Measurements from ENCODE around the gene KCNAB1. TPM values are rescaled to one million over a fixed set of nuclear protein-coding genes. Genes with fewer than 3 reads are reported as not detected.

Gene KCNAB1
- total and polyA plus RNA-seq, 12 donors: 1.4 to 5.0 (median 2.5) TPM

DNA sequence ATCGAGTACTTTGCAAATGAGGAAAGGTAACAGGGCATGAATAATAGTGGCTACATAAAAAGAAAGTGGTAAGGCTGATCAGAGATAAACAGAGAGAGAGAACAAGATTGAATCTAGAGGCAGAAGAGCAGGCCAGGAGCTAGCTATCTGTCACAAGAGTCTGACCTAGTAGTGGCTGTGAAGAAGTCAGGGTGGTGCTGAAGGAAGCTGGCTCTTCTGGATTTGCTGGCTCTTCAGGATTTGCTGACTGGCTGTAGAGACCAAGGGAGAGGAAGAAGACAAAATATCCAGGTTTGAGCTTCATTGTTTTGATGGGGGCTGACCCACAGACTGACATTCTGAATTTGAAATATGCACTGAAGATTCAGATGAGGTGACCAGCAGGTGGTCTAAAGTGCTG is 292.2 kb downstream of the KCNAB1 start:
- Histone ChIP-seq H3K4me3 (no peak overlapping the region), H3K27me3 (no peaks in the 10 kb centered on the region), H3K36me3 (no peaks in the 10 kb centered on the region), H3K4me1 (peaks cover 0 to 24% (median 6%) of the 10 kb centered on the region in 9 donors), H3K27ac (no peak overlapping the region), H3K9me3 (no peaks in the 10 kb centered on the region)
- DNase-seq (no peak), ATAC-seq (no peak)
- 87 to 89% methylated on average over 1 of the region's 1 CpG for WGBS, 2 donors
- TF ChIP-seq, protein P1, sequence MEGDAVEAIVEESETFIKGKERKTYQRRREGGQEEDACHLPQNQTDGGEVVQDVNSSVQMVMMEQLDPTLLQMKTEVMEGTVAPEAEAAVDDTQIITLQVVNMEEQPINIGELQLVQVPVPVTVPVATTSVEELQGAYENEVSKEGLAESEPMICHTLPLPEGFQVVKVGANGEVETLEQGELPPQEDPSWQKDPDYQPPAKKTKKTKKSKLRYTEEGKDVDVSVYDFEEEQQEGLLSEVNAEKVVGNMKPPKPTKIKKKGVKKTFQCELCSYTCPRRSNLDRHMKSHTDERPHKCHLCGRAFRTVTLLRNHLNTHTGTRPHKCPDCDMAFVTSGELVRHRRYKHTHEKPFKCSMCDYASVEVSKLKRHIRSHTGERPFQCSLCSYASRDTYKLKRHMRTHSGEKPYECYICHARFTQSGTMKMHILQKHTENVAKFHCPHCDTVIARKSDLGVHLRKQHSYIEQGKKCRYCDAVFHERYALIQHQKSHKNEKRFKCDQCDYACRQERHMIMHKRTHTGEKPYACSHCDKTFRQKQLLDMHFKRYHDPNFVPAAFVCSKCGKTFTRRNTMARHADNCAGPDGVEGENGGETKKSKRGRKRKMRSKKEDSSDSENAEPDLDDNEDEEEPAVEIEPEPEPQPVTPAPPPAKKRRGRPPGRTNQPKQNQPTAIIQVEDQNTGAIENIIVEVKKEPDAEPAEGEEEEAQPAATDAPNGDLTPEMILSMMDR (IDR thresholded peaks at IDR 0.05): no peak
- intact Hi-C loops (cut with DNase I): no loop called here

DNA sequence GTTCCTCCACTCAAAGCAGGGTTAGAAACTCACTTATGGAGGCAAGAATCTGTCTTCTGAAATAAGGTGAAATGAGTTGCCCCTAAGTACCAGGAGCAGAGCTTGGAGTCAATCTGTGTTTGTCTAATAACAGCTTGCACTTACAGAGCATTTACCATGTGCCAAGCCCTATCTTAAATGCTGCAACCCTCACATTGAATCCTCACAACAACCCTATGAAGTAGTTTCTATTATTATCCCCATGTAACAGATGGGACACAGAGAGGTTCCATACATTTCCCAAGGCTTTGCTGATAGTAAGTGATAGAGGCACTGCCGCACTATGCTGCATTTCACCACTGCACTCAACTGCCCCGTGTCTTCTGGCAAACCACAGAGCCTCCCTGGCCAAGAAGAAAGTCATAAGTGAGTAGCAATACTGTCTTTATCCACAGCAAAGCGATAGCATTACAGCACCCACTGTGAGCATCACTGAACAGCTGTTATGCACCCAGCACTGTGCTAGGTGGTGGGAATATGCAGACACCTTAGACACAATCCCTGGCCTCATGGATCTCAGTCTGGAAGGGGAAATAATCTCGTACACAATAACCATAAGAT is 293.0 kb downstream of the KCNAB1 start:
- H3K9me3 ChIP-seq: no peaks in the 10 kb centered on the region
- 29 to 56% methylated on average over 4 of the region's 4 CpGs for WGBS, 2 donors
- peaks cover 0 to 31% (median 11%) of the 10 kb centered on the region in 9 donors for H3K4me1 ChIP-seq
- H3K27me3 ChIP-seq: no peaks in the 10 kb centered on the region
- H3K4me3 ChIP-seq: no peak overlapping the region
- H3K36me3 ChIP-seq: no peaks in the 10 kb centered on the region
- DNase-seq (no peak), ATAC-seq (peak in 7 of 8 donors; percentile 43 to 91 (median 79))
- no peak overlapping the region for H3K27ac ChIP-seq
- intact Hi-C loops (cut with DNase I): no loop called here
- TF ChIP-seq, protein P1 (IDR thresholded peaks at IDR 0.05): no peak

DNA sequence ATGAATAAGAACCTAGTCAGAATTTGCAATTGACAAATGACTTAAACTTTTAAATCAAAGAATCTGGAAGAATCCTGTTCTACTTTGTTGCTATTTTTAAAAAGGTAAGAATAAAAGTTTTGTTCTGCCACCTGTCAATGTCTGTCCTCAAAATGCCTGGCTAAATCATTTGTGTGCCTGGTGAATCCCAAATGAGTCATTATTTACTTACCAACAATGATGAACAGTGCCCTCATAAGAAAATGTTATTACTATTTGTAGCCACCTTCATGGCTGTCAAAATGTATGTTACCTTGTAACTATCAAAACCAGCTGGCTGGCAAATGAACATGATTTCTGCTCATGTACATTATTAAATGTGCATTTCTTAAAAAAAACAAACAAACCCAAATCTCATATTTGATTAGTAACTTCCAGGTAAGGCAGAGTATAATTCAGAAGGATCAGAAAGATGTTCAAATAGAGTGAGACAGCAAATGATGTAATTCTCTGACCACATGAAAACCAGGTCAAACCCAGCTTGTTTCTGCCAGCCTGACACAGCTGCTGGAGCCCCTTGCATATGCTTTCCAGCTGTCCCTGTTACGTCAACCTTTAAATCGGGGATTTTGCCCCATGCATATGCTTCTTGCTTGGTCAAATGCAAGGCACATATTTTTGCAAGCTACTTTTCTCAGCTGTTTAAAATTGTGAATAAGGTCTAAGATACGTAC is 296.6 kb downstream of the KCNAB1 start:
- Histone ChIP-seq H3K4me3 (no peak overlapping the region), H3K9me3 (no peaks in the 10 kb centered on the region), H3K27me3 (no peaks in the 10 kb centered on the region), H3K27ac (peak overlapping the region in 2 of 10 donors; percentile 23 to 49), H3K36me3 (no peaks in the 10 kb centered on the region), H3K4me1 (peaks cover 0 to 31% (median 11%) of the 10 kb centered on the region in 9 donors)
- 81 to 85% methylated on average over 3 of the region's 3 CpGs for WGBS, 2 donors
- intact Hi-C loops (cut with DNase I): no loop called here
- ATAC-seq (no peak), DNase-seq (no peak)
- TF ChIP-seq, protein P1 (IDR thresholded peaks at IDR 0.05): no peak

GRCh38 chr3:156417559-156418132 is 297.3 kb downstream of the KCNAB1 start:
- DNase-seq (no peak), ATAC-seq (peak in 6 of 8 donors; percentile 41 to 87 (median 53))
- peaks cover 0 to 28% (median 11%) of the 10 kb centered on the region in 9 donors for H3K4me1 ChIP-seq
- TF ChIP-seq, protein P1 (IDR thresholded peaks at IDR 0.05): no peak
- peak overlapping the region in 2 of 10 donors; percentile 23 to 49 for H3K27ac ChIP-seq
- intact Hi-C loops (cut with DNase I): no loop called here
- H3K36me3 ChIP-seq: no peaks in the 10 kb centered on the region
- no peaks in the 10 kb centered on the region for H3K9me3 ChIP-seq
- WGBS, 2 donors: 63 to 68% methylated on average over 4 of the region's 4 CpGs
- no peaks in the 10 kb centered on the region for H3K27me3 ChIP-seq
- no peak overlapping the region for H3K4me3 ChIP-seq
